ENCODE data around the gene BSND.

BSND gene

DNA sequence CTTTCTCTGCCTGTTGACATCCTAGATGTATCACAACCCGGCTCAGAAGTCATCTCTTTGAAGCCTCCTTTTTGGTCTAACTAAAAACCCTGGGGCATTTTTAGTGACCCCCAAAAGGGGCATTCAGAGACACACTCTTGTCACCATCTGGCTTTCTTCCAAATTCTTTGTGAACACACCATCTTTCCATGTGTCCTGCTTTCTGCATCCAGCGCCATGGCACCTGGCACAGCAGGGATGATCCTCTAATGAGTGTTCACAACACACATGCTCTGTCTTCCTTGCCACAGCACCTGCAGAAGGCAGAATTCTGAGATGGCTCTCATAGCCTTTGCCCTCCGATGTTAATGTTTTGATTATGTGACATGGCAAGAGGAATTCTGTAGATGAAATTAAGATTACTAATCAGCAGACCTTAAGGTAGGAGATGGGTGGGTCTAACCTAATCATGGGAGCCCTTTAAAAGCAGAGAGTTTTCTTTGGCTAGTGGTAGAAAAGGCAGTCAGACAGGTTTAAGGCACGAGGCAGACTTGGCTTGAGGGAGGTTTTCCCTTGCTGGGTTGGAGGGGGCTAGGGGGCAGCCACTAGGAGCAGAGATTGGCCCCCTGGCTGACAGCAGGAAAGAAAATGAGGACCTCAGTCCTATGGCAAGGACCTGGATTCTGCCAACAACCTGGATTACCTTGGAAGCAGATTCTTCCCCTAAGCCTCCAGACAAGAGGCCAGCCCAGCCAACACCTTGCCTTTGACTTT, 23.2 kb upstream of the BSND start:
- TF ChIP-seq, protein P1, sequence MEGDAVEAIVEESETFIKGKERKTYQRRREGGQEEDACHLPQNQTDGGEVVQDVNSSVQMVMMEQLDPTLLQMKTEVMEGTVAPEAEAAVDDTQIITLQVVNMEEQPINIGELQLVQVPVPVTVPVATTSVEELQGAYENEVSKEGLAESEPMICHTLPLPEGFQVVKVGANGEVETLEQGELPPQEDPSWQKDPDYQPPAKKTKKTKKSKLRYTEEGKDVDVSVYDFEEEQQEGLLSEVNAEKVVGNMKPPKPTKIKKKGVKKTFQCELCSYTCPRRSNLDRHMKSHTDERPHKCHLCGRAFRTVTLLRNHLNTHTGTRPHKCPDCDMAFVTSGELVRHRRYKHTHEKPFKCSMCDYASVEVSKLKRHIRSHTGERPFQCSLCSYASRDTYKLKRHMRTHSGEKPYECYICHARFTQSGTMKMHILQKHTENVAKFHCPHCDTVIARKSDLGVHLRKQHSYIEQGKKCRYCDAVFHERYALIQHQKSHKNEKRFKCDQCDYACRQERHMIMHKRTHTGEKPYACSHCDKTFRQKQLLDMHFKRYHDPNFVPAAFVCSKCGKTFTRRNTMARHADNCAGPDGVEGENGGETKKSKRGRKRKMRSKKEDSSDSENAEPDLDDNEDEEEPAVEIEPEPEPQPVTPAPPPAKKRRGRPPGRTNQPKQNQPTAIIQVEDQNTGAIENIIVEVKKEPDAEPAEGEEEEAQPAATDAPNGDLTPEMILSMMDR (IDR thresholded peaks at IDR 0.05; ENCODE audit: low read depth, low read length): no peak
- no peak for DNase-seq (ENCODE audit: extremely low read depth, low read depth)

DNA sequence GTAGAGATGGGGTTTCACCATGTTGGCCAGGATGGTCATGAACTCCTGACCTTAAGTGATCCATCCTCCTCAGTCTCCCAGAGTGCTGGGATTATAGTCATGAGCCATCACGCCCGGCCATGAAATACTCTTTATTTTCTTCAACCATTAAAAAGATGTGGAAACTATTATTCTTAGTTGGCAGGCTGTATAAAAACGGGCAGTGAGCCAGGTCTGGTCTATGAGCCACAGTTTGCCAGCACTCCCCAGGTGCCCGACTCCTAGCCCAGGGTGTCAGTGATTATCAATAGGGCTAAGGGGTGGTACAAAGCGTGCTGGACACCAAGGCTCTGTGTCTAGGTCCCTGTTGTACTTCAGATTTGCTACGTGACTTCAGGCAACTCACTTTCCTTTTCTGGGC, 22.0 kb upstream of the BSND start:
- DNase-seq (ENCODE audit: extremely low read depth, low read depth): no peak
- TF ChIP-seq, protein P1 (IDR thresholded peaks at IDR 0.05; ENCODE audit: low read depth, low read length): no peak

DNA sequence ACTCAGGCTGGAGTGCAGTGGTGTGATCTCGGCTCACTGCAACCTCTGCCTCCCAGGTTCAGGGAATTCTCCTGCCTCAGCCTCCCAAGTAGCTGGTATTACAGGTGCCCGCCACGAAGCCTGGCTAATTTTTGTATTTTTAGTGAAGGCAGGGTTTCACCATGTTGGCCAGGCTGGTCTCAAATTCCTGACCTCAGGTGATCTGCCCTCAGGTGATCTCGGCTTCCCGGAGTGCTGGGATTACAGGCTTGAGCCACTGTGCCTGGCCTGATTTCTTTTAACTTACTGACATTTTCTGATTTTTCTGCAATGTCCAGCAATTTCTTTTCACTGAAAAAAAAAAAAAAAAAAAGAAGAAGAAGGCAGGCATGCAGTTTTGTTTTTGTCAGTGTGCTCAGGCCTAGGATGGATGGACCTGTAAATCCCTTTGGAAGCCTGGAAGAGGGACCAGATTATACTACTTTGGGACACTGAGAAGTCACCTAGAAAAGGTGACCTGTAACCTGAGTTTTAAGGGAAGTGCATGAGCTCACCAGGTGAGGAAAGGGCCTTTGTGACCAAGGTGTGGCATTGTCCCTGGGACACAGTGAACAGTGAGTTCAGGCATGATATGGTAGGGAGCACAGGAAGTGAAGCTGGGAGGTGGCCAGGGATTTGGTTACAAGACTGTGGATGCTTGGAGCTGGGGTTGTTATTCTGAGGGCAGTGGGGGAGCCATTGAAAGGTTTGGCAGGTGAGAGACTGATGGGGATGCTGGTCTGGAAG, 21.0 kb upstream of the BSND start:
- TF ChIP-seq, protein P1 (IDR thresholded peaks at IDR 0.05; ENCODE audit: low read depth, low read length): no peak
- DNase-seq (ENCODE audit: extremely low read depth, low read depth): no peak

DNA sequence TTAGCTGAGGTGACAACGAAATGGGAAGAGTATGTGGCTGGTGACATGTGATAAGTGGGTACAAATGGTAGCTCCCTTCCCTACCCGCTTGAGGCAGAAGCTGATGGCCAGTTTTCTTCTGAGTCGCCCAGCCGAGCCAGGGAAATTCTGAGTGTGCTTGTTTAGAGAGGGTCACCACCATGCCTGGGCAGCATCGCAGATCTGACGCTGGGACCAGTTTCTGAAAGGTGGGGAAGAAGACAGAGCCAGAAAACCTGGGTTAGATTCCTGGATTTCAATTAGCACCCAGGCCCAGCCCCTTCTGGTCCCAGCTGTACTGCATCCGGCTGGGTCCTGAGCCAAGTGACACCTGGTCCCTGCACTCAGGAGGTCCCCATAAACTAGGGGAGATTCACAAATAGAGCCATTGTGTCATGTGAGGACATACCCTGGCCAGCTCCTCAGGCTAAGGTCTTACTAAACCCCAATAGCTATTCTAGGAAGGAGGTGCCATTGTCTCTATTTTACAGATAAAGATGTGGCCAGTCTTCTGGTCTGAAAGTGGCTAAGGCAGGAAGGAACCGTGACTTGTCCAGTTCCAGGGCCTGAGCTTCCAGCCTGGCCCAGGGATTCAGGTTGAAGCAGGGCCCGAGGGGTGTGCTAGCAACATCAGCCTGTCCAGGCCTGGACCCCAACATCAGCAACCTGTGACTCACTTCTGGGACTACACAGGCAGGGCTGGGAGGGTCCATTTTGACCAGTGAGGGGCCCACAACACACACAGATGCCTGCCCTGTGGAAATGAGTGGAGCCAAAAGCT, 20.0 kb upstream of the BSND start:
- DNase-seq (ENCODE audit: extremely low read depth, low read depth): no peak
- TF ChIP-seq, protein P1 (IDR thresholded peaks at IDR 0.05; ENCODE audit: low read depth, low read length): no peak

DNA sequence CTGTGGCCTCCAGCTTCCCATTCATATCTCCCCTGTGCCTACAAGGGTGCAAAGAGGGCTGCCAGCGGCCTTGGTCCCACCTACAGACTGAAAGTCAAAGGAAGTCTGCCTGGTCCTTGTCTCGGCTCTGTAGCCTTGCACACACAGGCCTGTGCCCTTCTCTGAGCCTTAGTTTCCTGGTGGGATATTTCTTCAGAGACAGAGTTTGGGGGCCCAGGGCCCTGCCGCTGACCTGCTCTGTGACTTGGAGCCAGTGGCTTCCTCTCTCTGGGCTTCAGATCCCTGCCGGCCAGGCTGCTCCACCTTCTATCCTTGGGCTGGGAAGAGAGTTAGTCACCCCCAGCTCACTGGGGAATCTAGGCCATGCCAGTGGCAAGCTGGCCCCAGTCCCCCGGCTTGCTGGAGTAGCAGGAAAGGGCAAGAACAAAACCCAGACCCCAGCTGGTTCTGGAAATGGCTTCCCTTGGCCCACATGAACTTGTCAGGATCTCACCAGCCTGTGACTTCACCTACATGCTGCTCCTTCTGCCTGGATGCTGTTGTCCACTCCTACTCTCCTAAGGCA, 19.3 kb upstream of the BSND start:
- TF ChIP-seq, protein P1 (IDR thresholded peaks at IDR 0.05; ENCODE audit: low read depth, low read length): no peak
- DNase-seq (ENCODE audit: extremely low read depth, low read depth): no peak

DNA sequence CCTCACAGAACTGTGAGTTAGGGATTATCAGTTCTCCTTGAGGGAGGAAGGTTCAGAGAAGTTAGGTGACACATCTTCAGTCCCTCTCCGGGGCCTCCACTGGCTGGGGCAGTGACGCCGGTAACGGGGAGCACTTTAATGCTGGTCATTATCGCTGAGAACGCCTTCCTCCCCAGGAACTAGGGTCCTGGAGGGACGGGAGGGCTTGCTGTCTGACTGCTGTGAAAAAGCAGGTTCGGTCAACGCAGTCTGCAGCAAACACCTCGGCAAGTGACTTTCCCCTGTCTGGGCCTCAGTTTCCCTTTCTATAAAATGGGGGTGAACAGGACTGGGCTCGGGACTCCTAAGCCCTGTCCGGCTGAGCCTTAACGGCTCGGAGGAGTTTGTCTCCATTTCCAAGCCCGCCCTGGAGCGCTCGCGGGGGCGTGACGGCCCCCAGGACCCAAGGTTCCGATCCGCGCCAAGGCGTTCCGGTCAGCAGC, 18.6 kb upstream of the BSND start:
- no peak for DNase-seq (ENCODE audit: extremely low read depth, low read depth)
- TF ChIP-seq, protein P1 (IDR thresholded peaks at IDR 0.05; ENCODE audit: low read depth, low read length): no peak

Measured in AG09319 (cell line).